KMS-11 (cell line): ENCODE results near the gene LAMB4.

Experiments used
- H2AFZ ChIP-seq: fragments of 200-600 bp; sonication (generic); 2 replicates; pipeline ENCODE4 v1.6.1; 2016; ENCODE audit warnings: antibody characterized with exemption, mixed run types, low read depth
- H3K27ac ChIP-seq: fragments of 200-600 bp; sonication (generic); 2 replicates; pipeline ENCODE4 v1.6.1; 2016; ENCODE audit warnings: mild to moderate bottlenecking, mixed run types
- H3K27me3 ChIP-seq: fragments of 200-600 bp; sonication (generic); 2 replicates; pipeline ENCODE4 v1.6.1; 2017; ENCODE audit warnings: mild to moderate bottlenecking, low read depth, mixed run types, moderate library complexity; ENCODE audit not compliant: insufficient read depth
- H3K36me3 ChIP-seq: fragments of 200-600 bp; sonication (generic); 2 replicates; pipeline ENCODE4 v1.6.1; 2017; ENCODE audit warnings: mild to moderate bottlenecking, mixed run types; ENCODE audit not compliant: insufficient read depth
- H3K4me1 ChIP-seq: fragments of 200-600 bp; sonication (generic); 2 replicates; pipeline ENCODE4 v1.6.1; 2016; ENCODE audit warnings: mild to moderate bottlenecking, low read depth, mixed run types; ENCODE audit not compliant: poor library complexity, severe bottlenecking
- H3K4me2 ChIP-seq: fragments of 200-600 bp; sonication (generic); 2 replicates; pipeline ENCODE4 v1.7.0; 2016; ENCODE audit warnings: mild to moderate bottlenecking, mixed run types
- H3K4me3 ChIP-seq: fragments of 200-600 bp; sonication (generic); IDR thresholded peaks from 2 replicates; pipeline ENCODE4 v1.6.1; 2017; ENCODE audit warnings: low read depth, low read length, mixed read lengths; ENCODE audit not compliant: insufficient read depth
- H3K79me2 ChIP-seq: fragments of 200-600 bp; sonication (generic); 2 replicates; pipeline ENCODE4 v1.6.1; 2016; ENCODE audit warnings: low read depth, mixed run types; ENCODE audit not compliant: insufficient read depth
- H3K9ac ChIP-seq: fragments of 200-600 bp; sonication (generic); 2 replicates; pipeline ENCODE4 v1.6.1; 2016; ENCODE audit warnings: mild to moderate bottlenecking, mixed run types
- H4K20me1 ChIP-seq: fragments of 200-600 bp; sonication (generic); 2 replicates; pipeline ENCODE4 v1.6.1; 2016; ENCODE audit warnings: mild to moderate bottlenecking, mixed run types; ENCODE audit not compliant: insufficient read depth
- CTCF ChIP-seq: fragments of 200-600 bp; sonication (generic); conservative IDR thresholded peaks from 2 replicates; pipeline ENCODE4 v1.6.1; 2017; ENCODE audit warnings: low read depth, mild to moderate bottlenecking, antibody characterized with exemption, low read length, moderate library complexity, mixed read lengths

The LAMB4 gene

DNA sequence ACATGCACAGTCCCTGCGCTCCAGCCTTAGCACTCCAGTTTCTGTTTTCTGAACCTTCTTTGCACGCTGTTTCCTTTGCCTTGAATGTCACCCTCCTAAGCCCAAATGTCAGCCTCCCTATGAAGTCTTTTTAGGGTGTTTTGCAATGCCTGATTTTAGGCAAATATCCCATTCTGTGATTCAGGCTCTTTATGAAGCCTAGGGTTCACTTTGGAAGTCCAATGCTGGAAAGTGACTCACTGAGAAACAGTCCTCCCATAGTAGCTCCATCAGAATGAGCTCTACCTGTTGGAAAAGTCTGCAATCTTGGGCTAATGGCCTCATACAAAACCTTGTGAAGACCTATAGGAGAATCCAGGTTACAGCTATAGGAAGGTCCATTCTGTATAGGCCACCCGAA lies 5.3 kb downstream of the LAMB4 start:
- H2AFZ ChIP-seq, result no peak overlapping the region
- no peaks in the 10 kb centered on the region for H3K27me3 ChIP-seq
- no peaks in the 10 kb centered on the region for H3K4me1 ChIP-seq

GRCh38 chr7:108122181-108122580 lies 8.0 kb downstream of the LAMB4 start:
- Histone ChIP-seq H3K4me1 (no peaks in the 10 kb centered on the region), H3K9ac (no peak overlapping the region), H3K4me2 (no peak overlapping the region), H3K27ac (no peak overlapping the region), H3K79me2 (no peaks in the 10 kb centered on the region), H3K36me3 (no peaks in the 10 kb centered on the region), H2AFZ (no peak overlapping the region), H3K4me3 (no peak overlapping the region), H3K27me3 (no peaks in the 10 kb centered on the region), H4K20me1 (no peaks in the 10 kb centered on the region)
- TF ChIP-seq CTCF, result no peak

More for the DNA sequence above, 5.3 kb downstream of the LAMB4 start:
- Histone ChIP-seq H3K9ac (no peak overlapping the region), H3K27ac (no peak overlapping the region), H3K36me3 (no peaks in the 10 kb centered on the region), H3K79me2 (no peaks in the 10 kb centered on the region), H3K4me3 (no peak overlapping the region), H4K20me1 (no peaks in the 10 kb centered on the region), H3K4me2 (no peak overlapping the region)
- no peak for TF ChIP-seq CTCF

GRCh38 chr7:108120933-108121332 lies 9.2 kb downstream of the LAMB4 start:
- Histone ChIP-seq H3K36me3 (no peaks in the 10 kb centered on the region), H4K20me1 (no peaks in the 10 kb centered on the region), H3K4me2 (no peak overlapping the region), H2AFZ (no peak overlapping the region), H3K4me1 (no peaks in the 10 kb centered on the region), H3K27me3 (no peaks in the 10 kb centered on the region), H3K4me3 (no peak overlapping the region), H3K9ac (no peak overlapping the region), H3K27ac (no peak overlapping the region), H3K79me2 (no peaks in the 10 kb centered on the region)
- no peak for TF ChIP-seq CTCF

GRCh38 chr7:108120196-108120595 lies 10.0 kb downstream of the LAMB4 start:
- H3K79me2 ChIP-seq, result no peaks in the 10 kb centered on the region
- H3K27me3 ChIP-seq, result no peaks in the 10 kb centered on the region
- H3K4me1 ChIP-seq, result no peaks in the 10 kb centered on the region
- no peak for TF ChIP-seq CTCF
- H3K27ac ChIP-seq, result no peak overlapping the region
- H2AFZ ChIP-seq, result no peak overlapping the region
- no peak overlapping the region for H3K4me2 ChIP-seq
- no peak overlapping the region for H3K4me3 ChIP-seq
- H3K9ac ChIP-seq, result no peak overlapping the region
- H3K36me3 ChIP-seq, result no peaks in the 10 kb centered on the region
- H4K20me1 ChIP-seq, result no peaks in the 10 kb centered on the region
